HUES6 (cell line): ENCODE measurements around the gene HNRNPL.

Source experiments
- H3K27ac ChIP-seq: 2 replicates; pipeline ENCODE4 v1.7.0; 2013; ENCODE audit warnings: low read depth, mild to moderate bottlenecking, low read length, inconsistent platforms
- H3K27me3 ChIP-seq: 2 replicates; pipeline ENCODE4 v1.6.1; 2013; ENCODE audit warnings: low read length; ENCODE audit not compliant: control insufficient read depth, insufficient read depth
- H3K36me3 ChIP-seq: 2 replicates; pipeline ENCODE4 v1.6.1; 2013; ENCODE audit warnings: low read length; ENCODE audit not compliant: control insufficient read depth, insufficient read depth
- H3K4me1 ChIP-seq: 2 replicates; pipeline ENCODE4 v1.6.1; 2013; ENCODE audit warnings: low read length; ENCODE audit not compliant: control insufficient read depth, insufficient read depth
- H3K4me3 ChIP-seq: 2 replicates; pipeline ENCODE4 v1.5.1; 2013; ENCODE audit warnings: low read depth, low read length
- H3K9ac ChIP-seq: one replicate; pipeline ENCODE4 v1.6.1; 2013; ENCODE audit warnings: mild to moderate bottlenecking, low read length
- H3K9me3 ChIP-seq: 2 replicates; pipeline ENCODE4 v1.6.1; 2013; ENCODE audit warnings: low read depth, low read length; ENCODE audit not compliant: control insufficient read depth, insufficient read depth

Gene HNRNPL

DNA sequence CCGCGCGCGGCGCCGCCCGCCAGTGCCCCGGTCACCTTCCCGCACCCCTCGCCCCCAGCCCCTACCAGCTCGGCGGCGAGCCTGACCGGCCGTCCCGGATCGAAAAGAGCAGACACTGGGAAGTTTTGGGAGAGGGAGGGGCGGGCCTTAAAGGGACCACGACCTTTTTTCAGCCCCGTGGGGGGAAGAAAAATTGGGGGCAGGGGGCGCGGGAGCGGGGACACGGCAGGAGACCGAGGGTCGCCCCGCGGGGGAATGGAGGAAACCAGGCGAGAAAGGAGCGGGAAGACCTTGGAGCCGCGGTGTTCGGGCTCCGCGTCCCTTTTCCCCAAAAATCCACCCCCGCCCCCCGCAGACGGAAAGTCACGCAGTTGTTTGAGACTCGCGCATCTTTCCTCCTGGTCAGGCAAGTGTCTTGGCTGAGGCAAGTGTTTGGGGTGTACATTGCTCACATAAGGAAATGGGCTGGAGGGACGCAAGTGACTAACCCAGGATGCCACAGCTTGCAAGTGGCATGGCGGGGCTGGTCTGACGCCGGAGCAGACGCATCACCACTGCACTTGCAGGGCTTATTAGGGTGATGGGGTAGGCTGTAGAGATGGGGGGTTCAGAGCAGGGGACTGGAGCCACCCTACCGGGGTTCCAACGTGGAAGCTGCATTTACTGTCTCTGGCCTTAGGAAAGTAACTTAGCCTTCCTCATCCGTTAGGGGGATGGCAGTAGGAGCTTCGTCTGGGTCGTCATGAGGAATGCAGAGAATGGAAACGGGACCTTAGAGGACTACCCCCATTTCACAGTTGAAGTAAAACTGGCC, 2.7 kb upstream of the HNRNPL start:
- Histone ChIP-seq H3K27me3 (no peaks in the 10 kb centered on the region), H3K27ac (peak overlapping the region; percentile 93)

DNA sequence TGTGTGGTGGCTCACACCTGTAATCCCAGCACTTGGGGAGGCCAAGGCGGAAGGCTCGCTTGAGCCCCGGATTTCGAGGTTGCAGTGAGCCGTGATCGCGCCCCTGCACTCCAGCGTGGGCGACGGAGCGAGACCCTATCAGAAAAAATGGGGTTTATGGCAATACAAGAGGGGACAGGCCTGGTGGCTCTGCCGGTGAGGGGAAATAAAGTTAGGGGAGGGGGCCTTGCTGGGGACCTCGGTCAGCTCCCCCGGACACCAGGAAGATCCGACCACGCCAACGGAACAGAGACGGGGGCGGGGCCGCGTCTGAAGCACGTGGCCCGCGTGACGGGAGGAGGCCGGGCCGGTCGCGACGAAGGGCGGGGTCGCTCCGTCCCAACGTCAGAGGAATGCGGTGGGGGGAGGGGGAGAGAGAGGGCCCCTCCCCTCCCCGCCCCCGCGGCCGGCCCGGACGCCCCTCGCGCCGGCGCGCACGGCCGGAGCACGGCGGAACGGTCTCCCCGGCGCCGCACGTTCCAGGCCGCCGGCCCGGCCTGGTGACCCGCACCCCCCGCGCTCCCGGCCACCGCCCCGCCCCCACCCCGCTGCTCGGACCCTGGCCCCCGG, 1.9 kb upstream of the HNRNPL start:
- Histone ChIP-seq H3K4me3 (peak overlapping the region; percentile 73), H3K27ac (peak overlapping the region; percentile 93; the same call in 1 of the 2 replicates), H3K9me3 (peaks cover 7% of the 10 kb centered on the region; the same call in 1 of the 2 replicates), H3K4me1 (peaks cover 5% of the 10 kb centered on the region; the same call in 1 of the 2 replicates), H3K27me3 (no peaks in the 10 kb centered on the region), H3K36me3 (peaks cover 22% of the 10 kb centered on the region), H3K9ac (peak overlapping the region; percentile 82)

More for the DNA sequence above, 2.7 kb upstream of the HNRNPL start:
- Histone ChIP-seq H3K36me3 (peaks cover 14% of the 10 kb centered on the region), H3K9me3 (peaks cover 13% of the 10 kb centered on the region), H3K9ac (peak overlapping the region; percentile 82), H3K4me3 (peak overlapping the region; percentile 73), H3K4me1 (peaks cover 5% of the 10 kb centered on the region; the same call in 1 of the 2 replicates)

DNA sequence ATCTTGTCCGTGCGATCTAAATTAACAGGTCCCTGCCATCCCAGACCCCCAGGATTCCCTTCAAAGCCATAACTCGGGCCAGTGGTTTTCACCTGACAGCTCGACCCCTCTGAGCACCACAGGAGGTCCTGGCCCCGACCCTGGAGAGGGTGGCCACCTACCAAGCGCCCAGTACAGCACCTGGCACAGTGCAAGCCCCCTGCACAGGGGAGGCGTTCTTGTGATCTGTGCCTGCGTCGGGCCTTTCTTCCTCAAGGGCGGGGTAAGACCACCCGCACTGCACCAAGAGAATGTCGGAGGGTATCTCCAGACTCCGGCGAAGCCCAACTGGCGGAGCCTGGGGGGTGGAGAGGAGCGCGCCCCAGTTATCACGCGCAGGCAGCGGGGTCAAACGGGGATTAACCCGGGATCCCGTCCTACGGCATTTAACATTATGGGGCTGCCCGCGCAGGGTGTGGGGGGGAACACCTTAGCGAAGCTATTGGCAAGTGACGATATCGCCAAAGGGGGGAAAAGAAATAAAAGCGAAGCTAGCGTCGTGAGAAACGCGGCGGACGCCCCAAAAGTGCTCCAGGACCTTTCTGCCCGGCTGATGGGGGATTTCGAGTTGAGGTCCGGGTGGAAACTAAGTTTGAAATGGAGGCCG, 1.3 kb upstream of the HNRNPL start:
- Histone ChIP-seq H3K27ac (peak overlapping the region; percentile 69), H3K4me3 (peak overlapping the region; percentile 73), H3K27me3 (no peaks in the 10 kb centered on the region), H3K36me3 (peaks cover 28% of the 10 kb centered on the region), H3K9me3 (0 out of 2 replicates have a peak, but pooled peaks cover under 1% of the 10 kb centered on the region), H3K9ac (peak overlapping the region; percentile 61), H3K4me1 (peaks cover 5% of the 10 kb centered on the region; the same call in 1 of the 2 replicates)

DNA sequence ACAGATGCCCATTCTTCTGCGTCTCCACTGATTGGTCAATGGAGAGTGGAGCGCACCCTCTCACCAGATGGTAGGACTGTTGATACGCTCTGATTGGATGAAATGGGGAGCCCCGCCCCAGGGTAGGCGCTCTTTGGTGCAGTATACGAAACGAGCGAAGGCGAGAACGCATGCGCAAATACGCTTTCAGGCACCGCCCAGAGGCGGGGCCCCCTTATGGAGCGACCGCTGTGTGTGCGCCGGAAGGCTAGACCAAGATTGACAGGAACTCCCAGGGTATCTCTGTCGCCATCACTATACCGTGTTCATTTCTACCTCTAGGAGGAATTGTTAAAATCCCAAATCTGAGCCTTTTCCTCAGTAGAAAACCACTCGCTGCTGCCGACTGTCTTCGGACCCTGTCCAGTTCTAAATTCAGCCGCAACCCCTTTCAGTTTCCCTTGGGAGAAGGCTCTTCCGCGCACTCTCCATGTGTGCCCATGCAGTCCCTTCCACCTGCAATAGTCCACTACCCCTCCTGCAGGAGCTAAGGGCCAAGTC, 720 bp upstream of the HNRNPL start:
- Histone ChIP-seq H3K36me3 (peaks cover 34% of the 10 kb centered on the region), H3K27me3 (no peaks in the 10 kb centered on the region), H3K4me3 (peak overlapping the region; percentile 73), H3K27ac (peak overlapping the region; percentile 69), H3K9me3 (no peaks in the 10 kb centered on the region), H3K4me1 (peaks cover 5% of the 10 kb centered on the region; the same call in 1 of the 2 replicates), H3K9ac (peak overlapping the region; percentile 61)

DNA sequence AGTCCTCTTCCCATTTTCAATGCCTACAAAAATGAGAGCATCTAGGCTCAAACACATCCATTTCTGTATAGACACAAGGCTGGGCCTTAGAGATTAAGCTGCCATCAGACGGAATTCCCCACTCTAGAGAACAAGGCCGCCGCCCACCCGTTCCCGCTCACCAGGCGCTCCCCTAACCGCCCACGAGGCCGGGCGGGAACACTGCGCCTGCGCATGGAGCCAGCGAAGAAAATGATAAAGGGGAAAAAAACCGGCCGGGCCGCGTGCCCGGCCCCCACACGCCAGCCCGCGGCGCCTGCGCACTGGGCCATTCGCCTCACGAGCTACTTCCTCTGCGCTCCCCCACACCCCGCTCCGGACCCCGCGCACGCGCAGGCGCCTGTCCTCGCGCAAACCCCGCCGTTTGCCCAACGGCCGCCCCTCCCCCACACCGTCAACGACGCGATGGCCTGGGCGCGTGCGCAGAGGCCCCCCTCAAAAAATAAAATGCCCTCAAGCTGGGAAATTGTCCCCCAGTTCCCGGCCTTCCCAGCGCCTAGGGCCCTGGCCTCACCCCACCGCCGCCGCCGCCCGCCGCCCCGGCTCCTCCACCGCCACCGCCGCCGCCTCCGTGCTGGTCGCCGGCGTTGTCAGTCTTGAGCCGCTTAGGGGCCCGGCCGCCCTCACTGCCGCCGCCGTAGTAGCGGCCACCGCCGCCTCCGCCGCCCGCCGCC, 483 bp downstream of the HNRNPL start:
- Histone ChIP-seq H3K4me3 (peak overlapping the region; percentile 88), H3K4me1 (peaks cover 5% of the 10 kb centered on the region; the same call in 1 of the 2 replicates), H3K9ac (peak overlapping the region; percentile 99), H3K27ac (peak overlapping the region; percentile 100), H3K36me3 (peaks cover 46% of the 10 kb centered on the region), H3K9me3 (no peaks in the 10 kb centered on the region), H3K27me3 (no peaks in the 10 kb centered on the region)

DNA sequence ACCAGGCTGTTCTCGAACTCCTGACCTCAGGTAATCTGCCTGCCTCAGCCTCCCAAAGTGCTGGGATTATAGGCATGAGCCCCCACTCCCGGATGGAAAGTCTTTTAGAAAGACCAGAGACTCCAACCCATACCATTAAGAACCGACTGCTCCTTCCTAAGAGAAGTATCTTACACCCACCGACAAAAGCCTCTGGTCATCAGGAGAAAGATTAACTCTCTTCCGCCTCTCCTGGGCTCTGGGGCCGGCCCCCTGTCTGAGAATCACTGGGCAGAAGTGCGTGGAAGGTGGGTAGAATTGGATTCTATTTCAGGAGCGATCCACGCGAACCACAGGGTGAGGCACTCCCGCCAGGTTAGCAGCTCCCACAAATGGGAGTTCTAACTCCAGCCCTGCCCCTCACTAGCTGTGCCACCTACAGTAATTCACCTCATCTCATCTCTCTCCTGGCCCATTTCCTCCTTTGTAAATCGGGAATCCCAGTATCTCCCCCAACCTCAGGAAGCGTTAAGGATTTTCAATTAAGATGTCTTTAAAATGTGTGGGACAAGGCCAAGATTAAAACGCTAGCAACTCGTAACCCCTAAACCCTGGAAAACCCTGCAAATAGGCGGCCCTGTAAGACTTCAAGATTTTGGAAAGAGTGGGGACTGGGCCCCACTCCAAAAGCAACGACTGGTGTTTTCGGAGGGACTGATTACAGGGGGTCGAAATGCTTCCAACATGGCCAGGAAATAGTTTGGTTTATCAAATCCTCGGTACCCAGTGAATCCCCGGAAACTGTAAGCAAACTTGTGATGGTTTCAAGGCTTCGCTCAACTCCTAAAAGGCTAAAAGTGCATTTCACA, 1.3 kb downstream of the HNRNPL start:
- peak overlapping the region; percentile 99 for H3K9ac ChIP-seq
- no peaks in the 10 kb centered on the region for H3K27me3 ChIP-seq
- peak overlapping the region; percentile 88 for H3K4me3 ChIP-seq
- H3K27ac ChIP-seq, result peak overlapping the region; percentile 100
- H3K36me3 ChIP-seq, result peaks cover 54% of the 10 kb centered on the region
- peaks cover 5% of the 10 kb centered on the region; the same call in 1 of the 2 replicates for H3K4me1 ChIP-seq
- H3K9me3 ChIP-seq, result no peaks in the 10 kb centered on the region

DNA sequence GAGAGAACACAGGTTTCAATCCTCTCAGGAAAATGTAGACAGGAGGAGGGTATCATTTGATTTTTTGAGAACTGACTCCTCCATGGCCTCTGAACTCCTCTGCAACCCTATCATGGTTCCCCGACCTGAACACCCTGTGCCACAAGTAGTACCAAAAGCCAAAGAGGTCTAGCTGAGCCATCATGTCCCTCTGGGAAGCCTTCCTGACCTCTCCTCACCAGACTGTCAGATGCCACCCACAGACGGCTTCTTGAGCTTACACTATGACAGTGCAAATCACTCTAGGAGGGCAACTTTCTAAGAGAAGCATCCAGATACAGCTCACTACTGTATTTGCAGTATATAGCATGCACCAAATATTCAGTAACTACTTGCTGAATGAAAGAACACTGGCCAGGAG, 3.7 kb downstream of the HNRNPL start:
- no peak overlapping the region for H3K9ac ChIP-seq
- H3K4me3 ChIP-seq, result no peak overlapping the region
- peaks cover 5% of the 10 kb centered on the region; the same call in 1 of the 2 replicates for H3K4me1 ChIP-seq
- no peaks in the 10 kb centered on the region for H3K9me3 ChIP-seq
- H3K27ac ChIP-seq, result no peak overlapping the region
- peaks cover 78% of the 10 kb centered on the region for H3K36me3 ChIP-seq
- no peaks in the 10 kb centered on the region for H3K27me3 ChIP-seq

DNA sequence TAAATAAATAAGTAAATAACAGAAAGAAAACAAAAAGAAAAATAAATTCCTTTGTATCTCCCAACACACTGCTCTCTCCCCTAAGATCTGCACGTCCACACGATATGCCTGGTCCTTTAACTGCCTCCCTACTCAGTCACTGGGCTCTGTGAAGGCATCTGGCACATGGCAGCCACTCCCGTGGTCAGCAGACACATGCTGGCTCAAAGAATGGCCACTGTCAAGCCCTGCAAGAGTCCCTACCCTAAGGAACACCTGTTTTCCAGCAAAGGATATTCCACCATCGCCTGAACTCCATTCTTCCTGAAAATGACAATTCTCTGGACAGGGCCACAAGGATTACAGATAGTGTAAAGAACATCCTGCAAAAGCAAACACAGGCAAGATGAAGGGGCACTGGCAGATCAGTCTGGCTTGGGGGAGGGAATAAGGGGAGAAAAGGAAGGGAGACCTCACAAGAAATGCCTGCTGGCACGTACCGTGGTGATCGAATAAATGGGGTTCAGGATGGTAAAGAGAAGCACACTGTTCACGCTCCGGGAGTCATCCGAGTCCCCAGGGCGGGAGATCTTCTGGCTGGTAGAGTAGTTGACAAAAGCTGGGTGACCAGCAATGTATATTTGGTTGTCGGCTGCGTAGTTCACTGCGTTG, 4.3 kb downstream of the HNRNPL start:
- no peak overlapping the region for H3K4me3 ChIP-seq
- peaks cover 5% of the 10 kb centered on the region; the same call in 1 of the 2 replicates for H3K4me1 ChIP-seq
- H3K9me3 ChIP-seq, result no peaks in the 10 kb centered on the region
- no peak overlapping the region for H3K9ac ChIP-seq
- H3K27me3 ChIP-seq, result no peaks in the 10 kb centered on the region
- H3K36me3 ChIP-seq, result peaks cover 84% of the 10 kb centered on the region
- H3K27ac ChIP-seq, result no peak overlapping the region

DNA sequence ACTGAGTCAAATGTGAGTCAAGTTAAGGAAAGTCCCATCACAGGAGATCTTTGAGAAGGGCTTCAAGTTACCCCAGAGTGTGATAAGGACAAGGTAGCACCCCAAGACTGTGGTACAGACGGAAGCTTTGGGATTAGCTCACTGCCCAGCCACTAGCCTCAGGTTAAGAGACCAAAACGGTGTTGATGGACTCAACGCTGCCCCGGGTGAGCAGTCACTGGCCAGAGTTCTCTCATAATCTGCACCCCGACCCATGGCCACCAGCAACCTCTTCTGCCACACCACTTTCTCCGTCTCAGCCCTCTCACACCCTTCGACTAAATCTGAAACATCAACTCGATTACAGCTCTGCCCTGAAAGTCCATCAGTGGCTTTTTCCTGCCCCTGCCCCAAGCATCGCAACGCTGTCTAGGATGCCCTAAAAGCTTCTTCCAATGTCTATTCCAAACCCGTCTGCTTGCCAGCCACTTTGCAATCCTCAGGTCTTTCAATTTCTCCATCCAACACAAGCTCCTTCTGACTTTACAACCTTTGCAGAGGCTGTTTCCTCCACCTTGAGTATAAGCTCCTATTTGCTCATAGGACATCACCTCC, 5.6 kb downstream of the HNRNPL start:
- Histone ChIP-seq H3K27ac (no peak overlapping the region), H3K4me3 (no peak overlapping the region), H3K9ac (no peak overlapping the region)

More for the DNA sequence above, 5.6 kb downstream of the HNRNPL start:
- Histone ChIP-seq H3K9me3 (no peaks in the 10 kb centered on the region), H3K36me3 (peaks cover 97% of the 10 kb centered on the region), H3K4me1 (peaks cover 5% of the 10 kb centered on the region; the same call in 1 of the 2 replicates), H3K27me3 (no peaks in the 10 kb centered on the region)
